Measurements from ENCODE around the gene REL.

GRCh38 chr2:60849187-60849586 lies 32.2 kb upstream of the REL start:
- TF ChIP-seq ATF3 (IDR thresholded peaks at IDR 0.05), result no peak
- TF ChIP-seq, protein P1, sequence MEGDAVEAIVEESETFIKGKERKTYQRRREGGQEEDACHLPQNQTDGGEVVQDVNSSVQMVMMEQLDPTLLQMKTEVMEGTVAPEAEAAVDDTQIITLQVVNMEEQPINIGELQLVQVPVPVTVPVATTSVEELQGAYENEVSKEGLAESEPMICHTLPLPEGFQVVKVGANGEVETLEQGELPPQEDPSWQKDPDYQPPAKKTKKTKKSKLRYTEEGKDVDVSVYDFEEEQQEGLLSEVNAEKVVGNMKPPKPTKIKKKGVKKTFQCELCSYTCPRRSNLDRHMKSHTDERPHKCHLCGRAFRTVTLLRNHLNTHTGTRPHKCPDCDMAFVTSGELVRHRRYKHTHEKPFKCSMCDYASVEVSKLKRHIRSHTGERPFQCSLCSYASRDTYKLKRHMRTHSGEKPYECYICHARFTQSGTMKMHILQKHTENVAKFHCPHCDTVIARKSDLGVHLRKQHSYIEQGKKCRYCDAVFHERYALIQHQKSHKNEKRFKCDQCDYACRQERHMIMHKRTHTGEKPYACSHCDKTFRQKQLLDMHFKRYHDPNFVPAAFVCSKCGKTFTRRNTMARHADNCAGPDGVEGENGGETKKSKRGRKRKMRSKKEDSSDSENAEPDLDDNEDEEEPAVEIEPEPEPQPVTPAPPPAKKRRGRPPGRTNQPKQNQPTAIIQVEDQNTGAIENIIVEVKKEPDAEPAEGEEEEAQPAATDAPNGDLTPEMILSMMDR (IDR thresholded peaks at IDR 0.05 in 2 of 3, conservative IDR thresholded peaks at IDR 0.05 in 1 of 3; ENCODE audit: borderline replicate concordance in 1 of 3, insufficient read depth in 1 of 3, low read depth in 2 of 3, low read length in 2 of 3), result no peak
- TF ChIP-seq EZH2 (IDR thresholded peaks at IDR 0.05), result no peak
- no peak for TF ChIP-seq MAX (IDR thresholded peaks at IDR 0.05)
- TF ChIP-seq POLR2AphosphoS5 (IDR thresholded peaks at IDR 0.05; ENCODE audit: low read depth, low read length), result no peak
- no peak for TF ChIP-seq EZH2phosphoT487 (IDR thresholded peaks at IDR 0.05; ENCODE audit: borderline replicate concordance)
- TF ChIP-seq POLR2A (IDR thresholded peaks at IDR 0.05; ENCODE audit: borderline replicate concordance, extremely low read depth, insufficient read depth, insufficient read length), result no peak
